Omental fat pad (tissue), 4 donors: ENCODE data around the gene PXK. TPM values are rescaled to one million over a fixed set of nuclear protein-coding genes. Genes with fewer than 3 reads are reported as not detected.

Source experiments
- ATAC-seq: fragments of 150-250 bp; one replicate; pipeline ENCODE4 v1.9.1; 2016; ENCODE audit warnings: mild to moderate bottlenecking, moderate library complexity; ENCODE audit not compliant: low FRiP score
- DNase-seq: peaks from one replicate; pipeline ENCODE4 v3.0.0-alpha.2; 2019; ENCODE audit warnings: low spot score
- total RNA-seq, 4 donors: library from RNA; depleted of rRNA; stranded (reverse); fragments of >200 nt; gene quantifications; one replicate each; pipeline ENCODE4 v1.1.0, GENCODE V29; 2016
- TF ChIP-seq, protein P1 (sequence below), 3 donors: fragments of 450-650 bp; IDR thresholded peaks; one replicate each; pipeline ENCODE4 v1.5.1; 2016 to 2017; ENCODE audit warnings: antibody characterized with exemption in 3 of 3, mild to moderate bottlenecking in 3 of 3, moderate library complexity in 2 of 3

PXK gene
- total RNA-seq, 4 donors from 2014 or later = 25.3 to 51.2 (median 39.3) TPM

- TF ChIP-seq, protein P1, sequence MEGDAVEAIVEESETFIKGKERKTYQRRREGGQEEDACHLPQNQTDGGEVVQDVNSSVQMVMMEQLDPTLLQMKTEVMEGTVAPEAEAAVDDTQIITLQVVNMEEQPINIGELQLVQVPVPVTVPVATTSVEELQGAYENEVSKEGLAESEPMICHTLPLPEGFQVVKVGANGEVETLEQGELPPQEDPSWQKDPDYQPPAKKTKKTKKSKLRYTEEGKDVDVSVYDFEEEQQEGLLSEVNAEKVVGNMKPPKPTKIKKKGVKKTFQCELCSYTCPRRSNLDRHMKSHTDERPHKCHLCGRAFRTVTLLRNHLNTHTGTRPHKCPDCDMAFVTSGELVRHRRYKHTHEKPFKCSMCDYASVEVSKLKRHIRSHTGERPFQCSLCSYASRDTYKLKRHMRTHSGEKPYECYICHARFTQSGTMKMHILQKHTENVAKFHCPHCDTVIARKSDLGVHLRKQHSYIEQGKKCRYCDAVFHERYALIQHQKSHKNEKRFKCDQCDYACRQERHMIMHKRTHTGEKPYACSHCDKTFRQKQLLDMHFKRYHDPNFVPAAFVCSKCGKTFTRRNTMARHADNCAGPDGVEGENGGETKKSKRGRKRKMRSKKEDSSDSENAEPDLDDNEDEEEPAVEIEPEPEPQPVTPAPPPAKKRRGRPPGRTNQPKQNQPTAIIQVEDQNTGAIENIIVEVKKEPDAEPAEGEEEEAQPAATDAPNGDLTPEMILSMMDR (IDR thresholded peaks at IDR 0.05) = no peak
- DNase-seq = no peak
- ATAC-seq = no peak
These were observed 45.1 kb downstream of the PXK start for GRCh38 chr3:58377750-58378149.

DNA sequence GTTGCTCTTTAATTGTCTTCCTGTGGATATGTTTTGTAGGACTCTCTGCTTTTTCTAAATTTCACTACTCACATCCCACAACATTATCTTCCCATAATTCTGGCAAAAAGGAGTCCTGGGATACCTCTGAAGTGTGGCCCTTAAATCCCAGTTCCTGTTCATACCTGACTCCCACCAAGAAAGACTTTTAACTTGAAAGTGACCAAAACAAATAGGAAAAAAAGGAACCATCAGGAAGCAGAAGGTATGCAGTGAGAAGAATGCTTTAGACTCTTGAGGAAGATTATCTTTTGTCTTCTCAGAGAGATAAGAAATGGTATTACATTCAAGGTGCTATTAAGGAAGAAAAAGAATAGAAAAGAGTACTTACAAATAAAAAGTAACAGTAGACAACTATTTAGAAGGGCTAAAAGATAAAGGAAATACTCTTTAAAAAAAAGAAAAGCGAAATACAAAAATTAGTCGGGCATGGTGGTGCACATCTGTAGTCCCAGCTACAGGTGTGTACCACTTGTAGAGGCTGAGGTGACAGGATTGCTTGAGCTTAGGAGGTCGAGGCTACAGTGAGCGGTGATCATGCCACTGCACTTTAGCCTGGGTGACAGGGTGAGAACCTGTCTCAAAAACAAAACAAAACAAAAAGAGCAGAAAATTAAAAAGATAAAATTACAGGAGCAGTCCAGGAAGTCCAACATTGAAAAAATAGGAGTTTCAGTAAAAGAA lies 46.8 kb downstream of the PXK start:
- TF ChIP-seq, protein P1 (IDR thresholded peaks at IDR 0.05) = no peak
- DNase-seq (no peak), ATAC-seq (no peak)

DNA sequence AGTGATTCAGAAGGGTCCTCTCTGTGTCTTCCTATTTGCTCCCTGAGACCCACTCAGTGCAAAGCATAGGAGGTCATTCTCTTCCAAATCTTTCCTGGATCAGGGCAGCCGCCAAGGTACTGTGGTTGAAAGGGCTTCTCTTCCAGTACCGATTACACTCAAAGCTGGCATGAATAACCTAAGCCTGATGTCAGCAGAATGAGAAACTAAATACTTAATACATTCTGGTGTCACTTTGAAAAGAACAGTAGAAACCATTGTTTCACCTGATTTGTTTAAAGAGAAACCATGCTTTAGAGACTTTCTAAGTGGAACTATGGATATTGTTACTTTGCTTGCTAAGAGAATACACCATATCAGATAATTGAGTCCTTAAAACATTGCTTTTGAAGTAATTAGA lies 50.8 kb downstream of the PXK start:
- TF ChIP-seq, protein P1 (IDR thresholded peaks at IDR 0.05) = no peak
- ATAC-seq = no peak
- no peak for DNase-seq

DNA sequence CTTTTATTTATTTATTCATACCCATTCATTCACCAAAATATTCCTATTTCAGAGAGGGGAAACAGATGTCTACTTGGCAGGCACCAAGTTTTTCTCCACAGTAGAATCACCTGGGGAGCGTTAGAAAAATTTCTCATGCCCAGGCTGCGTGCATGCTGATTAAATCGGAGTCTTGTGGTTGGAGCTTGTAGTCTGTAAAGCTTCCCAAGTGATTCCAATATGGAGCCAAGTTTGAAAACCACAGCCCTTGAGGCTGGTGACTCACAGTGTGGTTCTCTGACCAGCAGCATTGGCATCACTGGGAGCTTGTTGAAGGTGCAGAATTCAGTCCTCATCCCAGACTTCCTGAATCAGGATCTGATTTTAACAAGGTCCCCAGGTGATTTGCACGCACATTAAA lies 51.2 kb downstream of the PXK start:
- TF ChIP-seq, protein P1 (IDR thresholded peaks at IDR 0.05) = no peak
- DNase-seq (no peak), ATAC-seq (no peak)

- DNase-seq (no peak), ATAC-seq (no peak)
- TF ChIP-seq, protein P1 (IDR thresholded peaks at IDR 0.05) = no peak
These were observed 51.8 kb downstream of the PXK start for GRCh38 chr3:58384381-58385090.

- ATAC-seq (peak; percentile 21), DNase-seq (no peak)
- TF ChIP-seq, protein P1 (IDR thresholded peaks at IDR 0.05) = no peak
These were observed 54.1 kb downstream of the PXK start for GRCh38 chr3:58386626-58387365.
